Tibial nerve (tissue), 4 donors: ENCODE results near the gene CCDC88C. TPM values are rescaled to one million over a fixed set of nuclear protein-coding genes. Genes with fewer than 3 reads are reported as not detected.

ENCODE experiments used
- DNase-seq, 2 donors: peaks; one replicate each; pipeline ENCODE4 v3.0.0-alpha.2; 2019; ENCODE audit warnings: low spot score in 2 of 2
- H3K27ac ChIP-seq, 4 donors: fragments of 200-600 bp; sonication (generic) in 3 of 4; one replicate each; pipeline ENCODE4 v1.5.1; 2017 to 2019; ENCODE audit warnings: mild to moderate bottlenecking in 1 of 4
- H3K27me3 ChIP-seq, 2 donors: fragments of 200-600 bp; sonication (generic) in 1 of 2; one replicate each; pipeline versions ENCODE4 v1.5.1 to v1.6.0; 2017 to 2019
- H3K36me3 ChIP-seq, 3 donors: fragments of 200-600 bp; sonication (generic); one replicate each; pipeline ENCODE4 v1.5.1; 2018 to 2019
- H3K4me1 ChIP-seq, 4 donors: fragments of 200-600 bp; sonication (generic) in 3 of 4; one replicate each; pipeline ENCODE4 v1.5.1; 2017 to 2019
- H3K4me3 ChIP-seq, 4 donors: fragments of 200-600 bp; sonication (generic) in 3 of 4; one replicate each; pipeline ENCODE4 v1.5.1; 2017 to 2019; ENCODE audit warnings: mild to moderate bottlenecking in 1 of 4, moderate library complexity in 1 of 4
- H3K9me3 ChIP-seq, 4 donors: fragments of 200-600 bp; sonication (generic) in 3 of 4; one replicate each; pipeline ENCODE4 v1.5.1; 2017 to 2019
- EP300 ChIP-seq, 2 donors: sonication (generic); formaldehyde crosslinking; IDR thresholded peaks; one replicate each; pipeline ENCODE4 v1.6.1; 2017; ENCODE audit warnings: antibody characterized with exemption in 2 of 2, mild to moderate bottlenecking in 1 of 2
- POLR2A ChIP-seq, 2 donors: fragments of 450-650 bp; IDR thresholded peaks; one replicate each; pipeline ENCODE4 v1.6.1; 2017; ENCODE audit warnings: antibody characterized with exemption in 2 of 2, mild to moderate bottlenecking in 2 of 2, moderate library complexity in 2 of 2
- WGBS, 2 donors: methylation state at CpG; one replicate each; pipeline ENCODE4 v1.1.5; 2018; 5-methylcytosine and 5-hydroxymethylcytosine counted together
- total RNA-seq, 4 donors: library from RNA; depleted of rRNA; stranded (reverse); fragments of >200 nt; gene quantifications; one replicate each; pipeline ENCODE4 v1.1.0, GENCODE V29; 2016
- TF ChIP-seq, protein P1 (sequence below), 5 experiments: fragments of 200-600 bp in 3 of 5; fragments of 450-650 bp in 2 of 5; sonication (generic) in 3 of 5; IDR thresholded peaks; one replicate each; pipeline ENCODE4 v1.5.1; 2016 to 2019; ENCODE audit warnings: antibody characterized with exemption in 5 of 5, mild to moderate bottlenecking in 3 of 5, moderate library complexity in 2 of 5

Gene CCDC88C
- total RNA-seq, 4 donors from 2014 or later = 3.6 to 12.6 (median 6.8) TPM

- TF ChIP-seq EP300 (IDR thresholded peaks at IDR 0.05) (no peak), POLR2A (IDR thresholded peaks at IDR 0.05) (no peak)
- TF ChIP-seq, protein P1, sequence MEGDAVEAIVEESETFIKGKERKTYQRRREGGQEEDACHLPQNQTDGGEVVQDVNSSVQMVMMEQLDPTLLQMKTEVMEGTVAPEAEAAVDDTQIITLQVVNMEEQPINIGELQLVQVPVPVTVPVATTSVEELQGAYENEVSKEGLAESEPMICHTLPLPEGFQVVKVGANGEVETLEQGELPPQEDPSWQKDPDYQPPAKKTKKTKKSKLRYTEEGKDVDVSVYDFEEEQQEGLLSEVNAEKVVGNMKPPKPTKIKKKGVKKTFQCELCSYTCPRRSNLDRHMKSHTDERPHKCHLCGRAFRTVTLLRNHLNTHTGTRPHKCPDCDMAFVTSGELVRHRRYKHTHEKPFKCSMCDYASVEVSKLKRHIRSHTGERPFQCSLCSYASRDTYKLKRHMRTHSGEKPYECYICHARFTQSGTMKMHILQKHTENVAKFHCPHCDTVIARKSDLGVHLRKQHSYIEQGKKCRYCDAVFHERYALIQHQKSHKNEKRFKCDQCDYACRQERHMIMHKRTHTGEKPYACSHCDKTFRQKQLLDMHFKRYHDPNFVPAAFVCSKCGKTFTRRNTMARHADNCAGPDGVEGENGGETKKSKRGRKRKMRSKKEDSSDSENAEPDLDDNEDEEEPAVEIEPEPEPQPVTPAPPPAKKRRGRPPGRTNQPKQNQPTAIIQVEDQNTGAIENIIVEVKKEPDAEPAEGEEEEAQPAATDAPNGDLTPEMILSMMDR (IDR thresholded peaks at IDR 0.05) = no peak
- Histone ChIP-seq H3K36me3 (peaks cover 0 to 6% (median 3%) of the 10 kb centered on the region in 3 donors), H3K9me3 (peaks cover 0 to 9% (median 0%) of the 10 kb centered on the region in 4 donors), H3K4me1 (peaks cover 0 to 15% (median 11%) of the 10 kb centered on the region in 4 donors), H3K27ac (no peak overlapping the region), H3K4me3 (no peak overlapping the region), H3K27me3 (peaks cover 0 to 8% of the 10 kb centered on the region in 2 donors)
- WGBS, 2 donors = 76 to 80% methylated on average over 6 of the region's 6 CpGs
- no peak for DNase-seq
Measured at GRCh38 chr14:91315844-91316267, 101.8 kb downstream of the CCDC88C start.

DNA sequence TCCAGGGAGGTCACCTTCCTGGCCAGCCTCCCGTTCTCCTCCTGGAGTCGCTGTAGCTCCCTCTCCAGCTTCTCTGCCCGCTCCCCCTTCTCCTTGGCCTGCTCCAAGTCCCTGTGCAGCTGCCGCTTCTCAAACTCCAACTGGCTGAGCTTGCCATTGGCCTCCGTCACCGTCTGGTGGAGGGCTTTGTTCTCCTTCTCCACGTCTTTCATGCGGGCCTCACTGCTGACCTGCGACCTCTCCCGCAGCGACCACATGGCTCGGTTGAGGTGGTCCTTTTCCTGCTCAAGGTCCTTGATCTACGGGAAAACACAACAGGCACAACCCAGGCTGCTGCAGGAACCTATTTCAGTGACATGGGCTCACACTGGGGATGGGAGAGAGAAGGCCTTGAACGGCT lies 103.8 kb downstream of the CCDC88C start:
- no peak for TF ChIP-seq EP300 (IDR thresholded peaks at IDR 0.05)
- TF ChIP-seq, protein P1 (IDR thresholded peaks at IDR 0.05) = no peak
- TF ChIP-seq POLR2A (IDR thresholded peaks at IDR 0.05) = no peak
- H3K27me3 ChIP-seq = peaks cover 0 to 8% of the 10 kb centered on the region in 2 donors
- no peak overlapping the region for H3K27ac ChIP-seq
- peaks cover 0 to 6% (median 3%) of the 10 kb centered on the region in 3 donors for H3K36me3 ChIP-seq
- H3K4me3 ChIP-seq = no peak overlapping the region
- DNase-seq = no peak
- H3K9me3 ChIP-seq = peaks cover 0 to 9% (median 0%) of the 10 kb centered on the region in 4 donors
- WGBS, 2 donors = 91 to 92% methylated on average over 14 of the region's 14 CpGs
- peaks cover 0 to 15% (median 11%) of the 10 kb centered on the region in 4 donors for H3K4me1 ChIP-seq

- WGBS, 2 donors = 91 to 96% methylated on average over 34 of the region's 34 CpGs
- DNase-seq = no peak
- Histone ChIP-seq H3K4me1 (peaks cover 0 to 15% (median 11%) of the 10 kb centered on the region in 4 donors), H3K36me3 (peaks cover 0 to 6% (median 3%) of the 10 kb centered on the region in 3 donors), H3K9me3 (peaks cover 0 to 9% (median 0%) of the 10 kb centered on the region in 4 donors), H3K27me3 (peaks cover 0 to 8% of the 10 kb centered on the region in 2 donors), H3K27ac (no peak overlapping the region), H3K4me3 (no peak overlapping the region)
- TF ChIP-seq EP300 (IDR thresholded peaks at IDR 0.05) (no peak), POLR2A (IDR thresholded peaks at IDR 0.05) (no peak)
- TF ChIP-seq, protein P1 (IDR thresholded peaks at IDR 0.05) = no peak
Measured at GRCh38 chr14:91313154-91313850, 104.3 kb downstream of the CCDC88C start.

GRCh38 chr14:91311284-91311662 lies 106.3 kb downstream of the CCDC88C start:
- Histone ChIP-seq H3K27me3 (peaks cover 0 to 8% of the 10 kb centered on the region in 2 donors), H3K36me3 (peaks cover 0 to 6% (median 3%) of the 10 kb centered on the region in 3 donors), H3K4me1 (no peaks in the 10 kb centered on the region), H3K27ac (no peak overlapping the region), H3K9me3 (peaks cover 0 to 9% (median 0%) of the 10 kb centered on the region in 4 donors), H3K4me3 (no peak overlapping the region)
- 72 to 75% methylated on average over 5 of the region's 5 CpGs for WGBS, 2 donors
- TF ChIP-seq EP300 (IDR thresholded peaks at IDR 0.05) = no peak
- TF ChIP-seq POLR2A (IDR thresholded peaks at IDR 0.05) = no peak
- TF ChIP-seq, protein P1 (IDR thresholded peaks at IDR 0.05) = no peak
- DNase-seq = no peak

DNA sequence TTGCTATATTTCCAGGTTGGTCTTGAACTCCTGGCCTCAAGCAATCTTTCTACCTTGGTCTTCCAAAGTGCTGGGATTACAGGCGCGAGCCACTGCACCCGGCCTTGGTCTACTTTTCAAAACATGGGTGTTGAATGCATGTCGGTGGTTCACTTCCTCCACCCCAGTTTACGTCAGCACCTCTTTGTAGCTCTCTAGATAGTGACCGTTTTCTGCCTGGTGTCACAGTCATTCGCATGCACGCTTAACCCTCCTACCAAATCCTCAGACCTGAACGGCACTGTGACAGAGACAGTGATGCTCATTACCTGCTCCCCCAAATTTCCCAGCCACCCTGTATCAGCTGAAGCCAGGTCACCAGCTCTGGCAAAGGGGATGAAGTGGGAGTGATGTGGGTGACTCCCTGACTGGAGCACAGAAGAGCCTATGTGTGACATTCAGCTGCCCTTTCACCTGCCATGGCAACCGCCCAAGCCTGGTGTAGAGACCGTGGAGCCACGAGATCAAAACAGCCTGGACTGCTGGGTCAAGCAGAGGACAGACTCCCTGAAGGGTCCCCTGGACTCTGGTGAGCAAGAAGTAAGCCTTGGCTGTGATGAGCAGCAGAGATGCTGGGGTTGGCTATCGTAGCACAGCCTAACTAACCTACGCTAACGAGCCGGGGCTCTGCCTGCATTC lies 106.9 kb downstream of the CCDC88C start:
- Histone ChIP-seq H3K27ac (no peak overlapping the region), H3K9me3 (peaks cover 0 to 9% (median 0%) of the 10 kb centered on the region in 4 donors), H3K27me3 (peaks cover 0 to 2% of the 10 kb centered on the region in 2 donors), H3K36me3 (peaks cover 0 to 6% (median 3%) of the 10 kb centered on the region in 3 donors), H3K4me3 (no peak overlapping the region), H3K4me1 (no peaks in the 10 kb centered on the region)
- 86 to 88% methylated on average over 13 to 16 of the region's 16 CpGs for WGBS, 2 donors
- TF ChIP-seq POLR2A (IDR thresholded peaks at IDR 0.05) = no peak
- no peak for TF ChIP-seq EP300 (IDR thresholded peaks at IDR 0.05)
- TF ChIP-seq, protein P1 (IDR thresholded peaks at IDR 0.05) = no peak
- DNase-seq = no peak
